H9 (cell line): ENCODE results near the gene CCDC88A. TPM values are rescaled to one million over a fixed set of nuclear protein-coding genes. Genes with fewer than 3 reads are reported as not detected.

Source experiments
- DNase-seq: peaks from one replicate; pipeline ENCODE4 v3.0.0-alpha.2; 2017
- H2AFZ ChIP-seq: one replicate; pipeline ENCODE4 v1.6.1; 2013; ENCODE audit warnings: mild to moderate bottlenecking, low read length, control low read depth, moderate library complexity
- H2AK5ac ChIP-seq: 2 replicates; pipeline ENCODE4 v1.6.1; 2013; ENCODE audit warnings: low read length, control low read depth, mixed read lengths; ENCODE audit not compliant: insufficient read length
- H2BK120ac ChIP-seq: one replicate; pipeline ENCODE4 v1.6.1; 2013; ENCODE audit warnings: low read depth, mild to moderate bottlenecking, low read length, control low read depth, inconsistent platforms; ENCODE audit not compliant: poor library complexity, severe bottlenecking
- H2BK12ac ChIP-seq: 2 replicates; pipeline ENCODE4 v1.6.1; 2013; ENCODE audit warnings: low read length, control low read depth, mixed read lengths, low read depth; ENCODE audit not compliant: insufficient read length
- H2BK15ac ChIP-seq: 2 replicates; pipeline ENCODE4 v1.6.1; 2013; ENCODE audit warnings: low read depth, low read length, control low read depth
- H2BK20ac ChIP-seq: one replicate; pipeline ENCODE4 v1.6.1; 2013; ENCODE audit warnings: low read depth, mild to moderate bottlenecking, low read length, control low read depth, inconsistent platforms; ENCODE audit not compliant: poor library complexity, severe bottlenecking
- H2BK5ac ChIP-seq: 2 replicates; pipeline ENCODE4 v1.6.1; 2013; ENCODE audit warnings: low read length, control low read depth, mixed read lengths; ENCODE audit not compliant: insufficient read length
- H3K14ac ChIP-seq: 2 replicates; pipeline ENCODE4 v1.6.1; 2013; ENCODE audit warnings: low read length, control low read depth; ENCODE audit not compliant: insufficient read depth
- H3K18ac ChIP-seq: 2 replicates; pipeline ENCODE4 v1.6.1; 2013; ENCODE audit warnings: low read depth, mild to moderate bottlenecking, mixed read lengths, low read length, control low read depth; ENCODE audit not compliant: insufficient read length
- H3K23ac ChIP-seq: 2 replicates; pipeline ENCODE4 v1.6.1; 2013; ENCODE audit warnings: low read length, control low read depth, mixed read lengths, low read depth; ENCODE audit not compliant: insufficient read length
- H3K23me2 ChIP-seq: 2 replicates; pipeline ENCODE4 v1.6.1; 2013; ENCODE audit warnings: low read depth, mild to moderate bottlenecking, mixed read lengths, low read length, control low read depth; ENCODE audit not compliant: insufficient read length, poor library complexity, severe bottlenecking
- H3K27ac ChIP-seq: 2 replicates; pipeline ENCODE4 v1.5.1; 2013; ENCODE audit warnings: low read length, control low read depth, mixed read lengths, low read depth; ENCODE audit not compliant: insufficient read length
- H3K27me3 ChIP-seq: 2 replicates; pipeline ENCODE4 v1.6.1; 2013; ENCODE audit warnings: low read length, control low read depth, inconsistent platforms; ENCODE audit not compliant: insufficient read depth
- H3K4ac ChIP-seq: 2 replicates; pipeline ENCODE4 v1.6.1; 2013; ENCODE audit warnings: low read depth, mild to moderate bottlenecking, control low read depth, inconsistent platforms, low read length, moderate library complexity
- H3K4me1 ChIP-seq: 2 replicates; pipeline ENCODE4 v1.6.1; 2013; ENCODE audit warnings: low read length, control low read depth, inconsistent platforms; ENCODE audit not compliant: insufficient read depth
- H3K4me2 ChIP-seq: 2 replicates; pipeline ENCODE4 v1.6.1; 2013; ENCODE audit warnings: low read length, control low read depth, mixed read lengths; ENCODE audit not compliant: insufficient read length, insufficient read depth
- H3K56ac ChIP-seq: 2 replicates; pipeline ENCODE4 v1.6.1; 2013; ENCODE audit warnings: low read depth, mild to moderate bottlenecking, mixed read lengths, low read length, control low read depth; ENCODE audit not compliant: insufficient read length
- H3K79me1 ChIP-seq: 2 replicates; pipeline ENCODE4 v1.6.1; 2013; ENCODE audit warnings: low read depth, mild to moderate bottlenecking, moderate library complexity, low read length, control low read depth, inconsistent platforms; ENCODE audit not compliant: insufficient read depth, poor library complexity, severe bottlenecking
- H3K79me2 ChIP-seq: 2 replicates; pipeline ENCODE4 v1.6.1; 2013; ENCODE audit warnings: low read length, control low read depth, inconsistent platforms; ENCODE audit not compliant: insufficient read depth
- H3K9ac ChIP-seq: 2 replicates; pipeline ENCODE4 v1.6.1; 2013; ENCODE audit warnings: low read length, control low read depth, mixed read lengths; ENCODE audit not compliant: insufficient read length; ENCODE audit errors: extremely low read depth
- H3K9me3 ChIP-seq: one replicate; pipeline ENCODE4 v1.6.1; 2013; ENCODE audit warnings: low read depth, low read length, inconsistent platforms; ENCODE audit not compliant: control insufficient read depth
- H3T11ph ChIP-seq: one replicate; pipeline ENCODE4 v1.6.1; 2013; ENCODE audit warnings: mild to moderate bottlenecking, low read length, control low read depth, inconsistent platforms
- H4K20me1 ChIP-seq: one replicate; pipeline ENCODE4 v1.6.1; 2013; ENCODE audit not compliant: control insufficient read depth, insufficient read length, insufficient read depth
- H4K5ac ChIP-seq: 2 replicates; pipeline ENCODE4 v1.6.1; 2013; ENCODE audit warnings: low read depth, mild to moderate bottlenecking, mixed read lengths, low read length, control low read depth; ENCODE audit not compliant: insufficient read length
- H4K8ac ChIP-seq: replicated peaks from 2 replicates; pipeline ENCODE4 v1.6.1; 2013; ENCODE audit warnings: low read length, control low read depth, mixed read lengths, low read depth; ENCODE audit not compliant: insufficient read length
- H4K91ac ChIP-seq: 2 replicates; pipeline ENCODE4 v1.6.1; 2013; ENCODE audit warnings: low read depth, mild to moderate bottlenecking, moderate library complexity, mixed read lengths, low read length, control low read depth; ENCODE audit not compliant: insufficient read length
- H3K27ac Mint-ChIP-seq, 3 experiments: 2 replicates in 2 of 3; 3 replicates in 1 of 3; pipeline ENCODE4 v1.8.0; 2020 to 2021; ENCODE audit warnings: mixed read lengths in 3 of 3, mild to moderate bottlenecking in 1 of 3, moderate library complexity in 1 of 3
- H3K27me3 Mint-ChIP-seq: 2 replicates; pipeline ENCODE4 v1.8.0; 2021; ENCODE audit warnings: low read depth, mild to moderate bottlenecking, moderate library complexity, mixed read lengths
- H3K36me3 Mint-ChIP-seq, 3 experiments: 2 replicates in 2 of 3; 3 replicates in 1 of 3; pipeline ENCODE4 v1.8.0; 2020 to 2021; ENCODE audit warnings: low read depth in 3 of 3, mixed read lengths in 3 of 3; ENCODE audit not compliant: insufficient read depth in 1 of 3
- H3K4me1 Mint-ChIP-seq, 2 experiments: 2 replicates each; pipeline ENCODE4 v1.8.0; 2020; ENCODE audit warnings: mixed read lengths in 2 of 2
- H3K4me3 Mint-ChIP-seq, 2 experiments: 2 replicates in 1 of 2; 3 replicates in 1 of 2; pipeline ENCODE4 v1.8.0; 2020 to 2021; ENCODE audit warnings: mild to moderate bottlenecking in 2 of 2, mixed read lengths in 2 of 2, moderate library complexity in 1 of 2
- H3K9me3 Mint-ChIP-seq, 2 experiments: 2 replicates in 1 of 2; 3 replicates in 1 of 2; pipeline ENCODE4 v1.8.0; 2020; ENCODE audit warnings: mild to moderate bottlenecking in 2 of 2, mixed read lengths in 2 of 2, moderate library complexity in 1 of 2
- CTCF ChIP-seq: fragments of 200-600 bp; sonication (generic); conservative IDR thresholded peaks from 3 replicates; pipeline ENCODE4 v1.8.0; 2021; ENCODE audit warnings: antibody characterized with exemption, mild to moderate bottlenecking
- total RNA-seq: library from RNA; stranded (reverse); gene quantifications from 2 replicates; pipeline ENCODE4 v1.2.1, GENCODE V29; 2021

Gene CCDC88A
- total RNA-seq, 1 experiment from 2014 or later, result 91.8 TPM

DNA sequence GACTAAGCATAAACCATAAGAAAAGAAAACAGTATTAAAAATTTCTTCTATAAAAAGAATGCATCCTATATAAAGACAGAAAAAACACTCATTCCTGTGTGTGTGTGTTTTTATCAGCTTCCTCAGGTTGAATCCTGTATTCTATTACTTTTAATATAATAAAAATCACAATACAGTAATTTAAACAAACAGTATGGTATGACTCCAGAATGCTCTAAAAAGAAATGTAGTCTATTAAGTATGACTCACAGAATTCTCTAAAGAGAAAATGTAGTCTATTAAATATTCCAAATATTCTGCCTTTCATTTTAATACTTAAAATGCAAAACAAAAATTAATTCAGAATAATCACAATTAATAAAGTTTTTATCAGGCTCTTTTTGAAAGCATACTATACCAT is 19.8 kb downstream of the CCDC88A start:
- Histone ChIP-seq H3K9ac (no peak overlapping the region), H3T11ph (no peak overlapping the region), H3K23me2 (no peaks in the 10 kb centered on the region), H2AFZ (no peak overlapping the region), H2BK12ac (no peak overlapping the region), H3K4me2 (no peak overlapping the region), H3K14ac (no peak overlapping the region), H3K56ac (no peak overlapping the region), H2BK15ac (no peak overlapping the region), H4K5ac (no peak overlapping the region), H3K9me3 (no peaks in the 10 kb centered on the region), H4K8ac (no peak overlapping the region), H3K27me3 (no peaks in the 10 kb centered on the region), H4K91ac (no peak overlapping the region), H3K18ac (no peak overlapping the region), H3K23ac (no peak overlapping the region), H2AK5ac (no peak overlapping the region), H2BK120ac (no peak overlapping the region), H3K79me1 (no peaks in the 10 kb centered on the region), H4K20me1 (no peaks in the 10 kb centered on the region), H2BK20ac (no peak overlapping the region), H3K27ac (no peak overlapping the region), H3K4ac (no peak overlapping the region), H3K4me1 (no peaks in the 10 kb centered on the region), H3K79me2 (no peaks in the 10 kb centered on the region), H2BK5ac (no peak overlapping the region)
- no peak for DNase-seq
- Mint-ChIP-seq H3K27ac (no peak overlapping the region), H3K4me3 (no peak overlapping the region), H3K36me3 (peaks cover 1 to 15% (median 12%) of the 10 kb centered on the region in 3 experiments; a peak in 5 of 7 replicates), H3K9me3 (no peaks in the 10 kb centered on the region), H3K4me1 (0 out of 4 replicates have a peak, but pooled peaks cover 0 to 2% of the 10 kb centered on the region in 2 experiments), H3K27me3 (no peaks in the 10 kb centered on the region)
- no peak for TF ChIP-seq CTCF
